HG03457 (cell line): ENCODE measurements around the gene DHRS7.
"Not testable (repeated sequence)": the region's sequence is repeated elsewhere in the genome, so short reads cannot be mapped to it uniquely, and the experiment has no call there.

Source experiments
- ATAC-seq: cut with Tn5 transposase; IDR thresholded peaks from one replicate; pipeline ENCODE4 v1.9.1; 2021; ENCODE audit warnings: moderate number of reproducible peaks; ENCODE audit not compliant: unreplicated experiment

The DHRS7 gene

GRCh38 chr14:60151715-60152114, 13.5 kb downstream of the DHRS7 start:
- peak; percentile 89 for ATAC-seq

DNA sequence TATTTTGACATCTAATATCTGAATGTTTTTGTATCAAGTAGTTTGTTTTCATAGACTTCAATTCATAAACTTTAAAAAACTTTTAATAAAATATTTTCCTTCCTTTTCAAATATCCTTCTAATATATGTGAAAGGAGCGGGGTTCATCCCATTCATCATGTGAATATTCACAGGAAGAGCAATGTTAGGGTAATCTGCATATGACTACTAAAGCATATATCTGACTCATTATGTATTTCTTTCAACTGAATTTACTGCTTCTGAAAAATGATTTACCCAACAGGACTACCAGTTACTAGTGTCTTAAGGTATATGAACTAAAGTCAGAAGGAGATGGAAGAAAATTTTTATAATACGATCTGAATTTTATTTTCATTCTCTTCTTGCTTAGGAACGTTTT, 30.5 kb downstream of the DHRS7 start:
- ATAC-seq, result no peak

GRCh38 chr14:60133487-60133886, 31.7 kb downstream of the DHRS7 start:
- ATAC-seq, result no peak

- no peak for ATAC-seq
These were observed 39.3 kb downstream of the DHRS7 start for GRCh38 chr14:60125918-60126317.

DNA sequence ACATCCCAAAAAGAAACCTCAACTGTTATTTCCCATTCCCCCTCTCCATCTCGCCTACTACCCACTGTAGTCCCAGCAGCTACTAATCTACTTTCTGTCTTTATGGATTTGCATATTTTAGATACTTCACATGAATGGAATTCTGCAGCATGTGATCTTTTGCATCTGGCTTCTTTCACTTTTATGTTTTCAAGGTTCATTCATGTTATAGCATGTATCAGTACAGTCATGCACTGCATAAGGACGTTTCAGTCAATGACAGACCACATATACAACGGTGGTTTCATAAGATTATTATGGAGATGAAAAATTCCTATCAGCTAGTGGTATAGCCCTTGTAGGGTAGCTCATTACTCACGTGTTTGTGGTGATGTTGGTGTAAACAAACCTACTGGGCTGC, 49.0 kb downstream of the DHRS7 start:
- no peak for ATAC-seq

- ATAC-seq, result no peak
These were observed 50.3 kb downstream of the DHRS7 start for GRCh38 chr14:60114881-60115280.

DNA sequence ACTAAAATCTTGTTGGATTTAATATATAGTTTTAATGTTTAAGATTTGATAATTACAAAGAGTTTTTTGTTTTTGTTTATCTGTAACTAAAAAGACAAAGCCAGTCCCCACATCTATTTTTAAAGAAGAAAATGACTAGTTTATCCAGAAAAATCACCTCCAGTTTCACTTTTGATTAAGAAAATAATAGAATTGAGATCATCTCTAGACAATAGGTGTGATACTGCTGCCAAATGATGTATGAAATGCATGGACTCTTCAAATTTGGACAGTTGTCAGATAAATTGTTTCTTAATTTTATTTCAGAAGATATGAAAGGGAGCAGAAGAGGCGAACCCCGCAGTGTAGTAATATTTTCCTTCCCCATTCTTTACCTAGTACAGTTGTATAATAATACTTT, 53.5 kb downstream of the DHRS7 start:
- ATAC-seq, result no peak

- ATAC-seq, result no peak
These were observed 57.7 kb downstream of the DHRS7 start for GRCh38 chr14:60107477-60107876.

GRCh38 chr14:60106339-60106738, 58.9 kb downstream of the DHRS7 start:
- ATAC-seq, result no peak

DNA sequence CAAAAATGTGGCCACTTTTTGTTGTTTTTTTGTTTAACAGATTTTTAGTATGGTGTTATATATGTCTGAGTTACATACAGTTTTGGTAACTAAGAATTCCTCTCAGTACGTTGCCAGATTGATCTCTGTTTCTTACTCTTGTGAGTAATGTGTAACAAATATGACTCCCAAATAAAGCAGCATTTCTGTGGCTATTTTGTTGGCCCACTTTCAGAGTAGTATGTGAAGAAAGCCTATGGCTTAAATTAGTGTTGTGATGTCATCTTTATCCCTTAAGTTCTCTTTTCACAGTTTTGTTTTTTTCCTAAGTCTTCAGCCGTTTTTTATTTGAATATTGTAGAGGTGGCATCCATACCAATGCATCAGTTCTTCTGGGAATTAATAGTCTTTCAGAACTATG, 62.8 kb downstream of the DHRS7 start:
- ATAC-seq, result no peak

GRCh38 chr14:60101786-60102185, 63.4 kb downstream of the DHRS7 start:
- no peak for ATAC-seq

DNA sequence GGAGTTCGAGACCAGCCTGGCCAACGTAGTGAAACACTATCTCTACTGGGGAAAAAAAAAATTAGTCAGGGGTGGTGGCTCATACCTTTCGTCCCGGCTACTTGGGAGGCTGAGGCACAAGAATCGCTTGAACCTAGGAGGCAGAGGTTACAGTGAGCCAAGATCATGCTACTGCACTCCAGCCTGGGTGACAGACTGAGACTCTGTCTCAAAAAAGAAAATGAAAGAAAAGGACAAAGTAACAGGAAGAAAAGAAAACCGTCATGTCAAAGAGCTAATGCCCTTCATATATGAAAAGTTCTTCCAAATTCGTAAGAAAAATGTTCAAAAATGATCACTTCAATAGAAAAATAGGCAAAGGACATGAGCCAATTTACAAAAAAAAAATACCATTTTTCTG, 65.3 kb downstream of the DHRS7 start:
- ATAC-seq, result not testable (repeated sequence)

DNA sequence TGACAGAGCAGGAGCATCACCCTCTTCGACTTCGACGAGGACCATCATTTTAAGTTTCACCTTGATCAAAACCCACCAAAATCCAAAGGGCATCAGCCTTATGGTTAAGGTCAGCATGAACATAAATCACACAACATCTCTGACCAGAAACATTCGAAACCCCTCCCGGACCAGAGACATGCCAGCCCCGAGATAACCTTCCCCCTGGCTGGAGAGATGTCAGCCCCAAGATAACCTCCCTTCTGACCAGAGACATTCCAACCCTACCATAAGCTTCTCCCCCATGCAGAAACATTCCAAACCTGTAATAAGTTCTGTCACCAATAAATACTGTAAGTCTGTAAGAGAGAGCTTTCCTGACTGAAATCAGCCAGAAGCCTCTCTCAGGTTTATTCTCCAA, 67.2 kb downstream of the DHRS7 start:
- ATAC-seq, result no peak

- no peak for ATAC-seq
These were observed 69.3 kb downstream of the DHRS7 start for GRCh38 chr14:60095781-60096450.

DNA sequence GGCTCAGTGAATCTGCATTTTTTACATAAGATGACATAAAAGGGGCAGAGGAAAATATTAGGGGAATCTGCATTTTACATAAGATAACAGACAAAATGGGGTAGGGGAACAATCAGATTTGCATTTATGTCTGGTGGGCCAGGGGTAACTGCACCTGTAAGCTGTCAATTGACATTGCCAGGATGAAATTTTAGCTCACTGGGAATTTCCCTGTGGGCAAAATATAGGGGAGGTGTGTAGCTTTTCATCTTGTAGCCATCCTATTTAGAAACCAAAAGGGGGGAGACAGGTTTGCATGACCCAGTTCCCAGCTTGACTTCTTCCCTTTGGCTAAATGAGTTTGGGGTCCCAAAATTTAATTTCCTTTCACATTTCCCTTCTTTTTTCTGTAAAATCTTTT, 70.0 kb downstream of the DHRS7 start:
- no peak for ATAC-seq

DNA sequence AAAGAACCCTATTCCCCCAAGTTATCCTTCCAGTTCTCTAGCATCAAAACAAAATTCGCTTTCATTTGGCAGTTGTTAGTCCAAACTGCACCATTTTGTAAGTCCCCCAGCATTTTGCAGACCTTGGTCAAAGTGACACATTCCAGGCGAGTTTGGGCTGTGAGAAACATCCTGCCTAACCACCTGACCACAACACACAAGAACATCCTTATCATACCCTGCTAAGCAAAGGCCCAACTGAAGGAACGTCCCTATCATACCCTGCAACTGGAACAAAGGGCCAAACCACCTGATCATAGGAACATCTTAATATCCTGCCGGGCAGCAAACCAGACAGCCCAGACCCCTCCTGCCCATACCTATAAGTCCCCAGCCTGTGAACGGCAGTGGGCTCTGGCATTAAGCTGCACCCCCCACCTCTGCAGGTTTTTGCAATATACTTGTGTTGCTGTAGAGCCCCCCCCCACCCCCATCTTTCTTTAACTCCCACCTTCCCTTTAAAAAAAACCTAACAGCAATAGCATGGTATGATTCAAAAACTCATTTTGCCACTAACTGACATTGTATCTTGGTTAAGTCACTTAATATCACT, 70.8 kb downstream of the DHRS7 start:
- no peak for ATAC-seq
